NT2/D1 (cell line): ENCODE measurements around the gene CEP72.
A peak's percentile ranks its signal among the peaks of the same experiment; 100 is the strongest.

ENCODE experiments used
- DNase-seq: peaks from one replicate; pipeline ENCODE4 v3.0.0-alpha.2; 2011; ENCODE audit warnings: low read depth, low spot score
- H3K27me3 ChIP-seq: 2 replicates; pipeline ENCODE4 v1.6.0; 2011; ENCODE audit warnings: mild to moderate bottlenecking; ENCODE audit not compliant: insufficient read length, insufficient read depth
- H3K36me3 ChIP-seq: 2 replicates; pipeline ENCODE4 v1.6.1; 2011; ENCODE audit warnings: mild to moderate bottlenecking, low read length, mixed read lengths; ENCODE audit not compliant: insufficient read depth, insufficient read length
- H3K4me1 ChIP-seq: 2 replicates; pipeline ENCODE4 v1.5.1; 2011; ENCODE audit not compliant: insufficient read depth, insufficient read length
- H3K4me3 ChIP-seq: 2 replicates; pipeline ENCODE4 v1.5.1; 2011; ENCODE audit warnings: low read depth; ENCODE audit not compliant: insufficient read length
- H3K9ac ChIP-seq: 2 replicates; pipeline ENCODE4 v1.6.0; 2011; ENCODE audit warnings: low read depth; ENCODE audit not compliant: insufficient read length
- H3K9me3 ChIP-seq: 2 replicates; pipeline ENCODE4 v1.5.1; 2011; ENCODE audit warnings: mild to moderate bottlenecking, low read length; ENCODE audit not compliant: insufficient read depth
- SUZ12 ChIP-seq: IDR thresholded peaks from 2 replicates; pipeline ENCODE4 v1.6.1; 2011; ENCODE audit not compliant: insufficient read length, insufficient read depth; ENCODE audit errors: extremely low read depth
- YY1 ChIP-seq: IDR thresholded peaks from 2 replicates; pipeline ENCODE4 v1.6.1; 2011; ENCODE audit not compliant: insufficient read length, insufficient read depth
- ZNF274 ChIP-seq: IDR thresholded peaks from 2 replicates; pipeline ENCODE4 v1.6.1; 2011; ENCODE audit warnings: mild to moderate bottlenecking, low read depth, low read length

CEP72 gene

DNA sequence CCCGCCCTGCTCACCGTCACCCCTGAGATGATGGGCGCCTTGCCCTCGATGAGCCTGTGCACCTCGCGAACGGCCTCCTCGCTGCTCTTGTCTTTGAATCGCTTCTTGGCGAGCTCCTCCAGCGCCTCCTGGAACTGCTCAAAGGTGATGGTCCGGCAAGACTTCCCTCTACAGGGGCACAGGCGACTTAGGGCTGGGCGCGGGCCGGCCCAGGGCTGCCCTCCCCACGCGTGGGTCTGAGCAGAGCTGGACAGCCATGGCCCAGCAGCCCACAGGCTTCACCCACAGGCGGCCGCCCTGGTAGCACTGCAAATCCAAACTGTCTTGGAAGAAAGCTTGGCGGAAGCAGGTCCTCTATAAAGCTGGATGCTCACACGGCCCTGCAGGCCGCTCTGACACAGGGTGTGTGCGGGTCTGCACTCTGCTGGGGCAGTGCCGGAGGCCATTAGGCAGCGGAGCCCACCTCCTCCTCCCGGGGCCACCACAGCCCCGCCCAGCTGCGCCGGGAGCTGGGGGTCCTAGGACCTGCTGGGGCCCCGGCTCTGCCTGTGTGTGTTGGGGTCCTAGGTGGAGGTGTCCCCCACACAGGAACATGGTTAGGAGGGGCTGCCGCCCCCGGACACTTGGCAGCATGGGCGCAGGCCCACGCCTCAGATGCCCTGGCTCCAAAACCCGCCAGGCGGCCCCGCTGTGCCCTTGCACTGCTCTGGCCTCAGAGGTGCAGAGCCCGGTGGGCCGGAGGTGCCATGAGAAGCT is 54.0 kb downstream of the CEP72 start:
- no peak overlapping the region for H3K9ac ChIP-seq
- no peak for TF ChIP-seq ZNF274
- no peak for TF ChIP-seq SUZ12
- no peak for TF ChIP-seq YY1
- peaks cover 63% of the 10 kb centered on the region for H3K36me3 ChIP-seq
- no peak overlapping the region for H3K4me3 ChIP-seq
- no peak for DNase-seq
- no peaks in the 10 kb centered on the region for H3K27me3 ChIP-seq
- no peaks in the 10 kb centered on the region for H3K9me3 ChIP-seq
- peaks cover 5% of the 10 kb centered on the region for H3K4me1 ChIP-seq

DNA sequence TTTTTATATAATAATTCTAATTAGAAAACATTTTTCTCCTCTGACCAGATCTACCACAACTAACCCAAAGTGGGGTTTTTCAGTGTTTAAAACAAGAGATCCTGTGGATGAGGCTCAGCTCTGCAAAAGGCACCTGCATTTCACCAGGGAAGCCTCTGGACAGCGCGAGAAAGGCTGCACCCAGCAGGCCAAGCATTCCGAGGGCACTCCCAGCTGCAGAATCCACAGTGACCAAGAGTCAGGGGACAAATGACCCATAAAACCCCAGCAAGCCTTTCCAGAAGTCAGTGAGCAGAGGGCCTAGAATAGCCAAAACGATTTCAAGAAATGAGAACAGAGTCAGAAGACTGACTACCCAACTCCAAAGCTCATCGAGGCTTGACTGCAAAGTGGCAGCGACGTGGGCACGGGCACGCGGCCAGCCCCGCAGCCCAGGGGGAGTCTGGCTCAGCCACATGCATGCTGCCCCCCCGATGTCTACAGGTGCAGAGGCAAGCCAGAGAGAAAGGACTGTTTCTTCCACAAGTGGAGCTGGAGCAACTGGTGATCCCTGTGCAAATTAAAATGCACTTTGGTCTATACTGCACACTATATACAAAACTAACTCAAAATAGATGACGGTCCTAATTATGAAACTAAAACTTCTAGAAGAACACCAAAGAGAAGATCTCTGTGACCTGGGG is 54.8 kb downstream of the CEP72 start:
- no peak for DNase-seq
- Histone ChIP-seq H3K9me3 (no peaks in the 10 kb centered on the region), H3K9ac (no peak overlapping the region), H3K36me3 (peaks cover 58% of the 10 kb centered on the region), H3K4me3 (no peak overlapping the region), H3K4me1 (peaks cover 8% of the 10 kb centered on the region), H3K27me3 (no peaks in the 10 kb centered on the region)
- TF ChIP-seq ZNF274 (no peak), SUZ12 (no peak), YY1 (no peak)

DNA sequence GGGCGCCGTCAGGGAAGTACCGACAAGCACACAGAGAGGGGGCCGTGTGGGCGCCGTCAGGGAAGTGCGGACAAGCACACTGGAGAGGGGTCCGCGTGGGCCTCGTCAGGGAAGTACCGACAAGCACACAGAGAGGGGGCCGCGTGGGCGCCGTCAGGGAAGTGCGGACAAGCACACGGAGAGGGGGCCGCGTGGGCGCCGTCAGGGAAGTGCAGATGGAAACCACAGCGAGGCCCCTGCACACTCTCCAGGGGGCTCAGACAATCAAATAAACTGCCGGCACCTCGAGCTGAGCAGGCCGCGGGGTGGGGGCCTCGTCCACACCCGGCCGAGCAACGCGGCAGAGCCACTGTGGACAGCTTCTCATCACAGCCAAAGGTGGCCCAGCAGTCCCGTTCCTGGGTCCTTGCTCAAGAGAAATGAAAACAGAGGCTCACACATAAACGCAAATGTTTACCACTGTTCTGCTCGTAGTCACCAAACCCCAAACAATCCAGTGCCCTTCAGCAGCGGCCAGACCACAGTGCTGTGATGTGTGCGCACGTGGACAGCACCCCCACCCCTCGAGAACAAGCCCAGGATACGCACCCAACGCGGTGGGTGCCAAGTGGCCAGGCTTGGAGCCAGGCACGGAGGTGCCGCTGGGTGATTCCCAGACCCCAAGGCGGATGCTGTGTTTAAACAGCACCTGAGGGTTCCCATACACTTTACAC is 56.3 kb downstream of the CEP72 start:
- TF ChIP-seq SUZ12, result no peak
- TF ChIP-seq YY1, result no peak
- TF ChIP-seq ZNF274, result no peak
- H3K36me3 ChIP-seq, result peaks cover 46% of the 10 kb centered on the region
- H3K9ac ChIP-seq, result no peak overlapping the region
- no peak overlapping the region for H3K4me3 ChIP-seq
- H3K4me1 ChIP-seq, result peaks cover 10% of the 10 kb centered on the region
- DNase-seq, result no peak
- H3K9me3 ChIP-seq, result no peaks in the 10 kb centered on the region
- no peaks in the 10 kb centered on the region for H3K27me3 ChIP-seq

DNA sequence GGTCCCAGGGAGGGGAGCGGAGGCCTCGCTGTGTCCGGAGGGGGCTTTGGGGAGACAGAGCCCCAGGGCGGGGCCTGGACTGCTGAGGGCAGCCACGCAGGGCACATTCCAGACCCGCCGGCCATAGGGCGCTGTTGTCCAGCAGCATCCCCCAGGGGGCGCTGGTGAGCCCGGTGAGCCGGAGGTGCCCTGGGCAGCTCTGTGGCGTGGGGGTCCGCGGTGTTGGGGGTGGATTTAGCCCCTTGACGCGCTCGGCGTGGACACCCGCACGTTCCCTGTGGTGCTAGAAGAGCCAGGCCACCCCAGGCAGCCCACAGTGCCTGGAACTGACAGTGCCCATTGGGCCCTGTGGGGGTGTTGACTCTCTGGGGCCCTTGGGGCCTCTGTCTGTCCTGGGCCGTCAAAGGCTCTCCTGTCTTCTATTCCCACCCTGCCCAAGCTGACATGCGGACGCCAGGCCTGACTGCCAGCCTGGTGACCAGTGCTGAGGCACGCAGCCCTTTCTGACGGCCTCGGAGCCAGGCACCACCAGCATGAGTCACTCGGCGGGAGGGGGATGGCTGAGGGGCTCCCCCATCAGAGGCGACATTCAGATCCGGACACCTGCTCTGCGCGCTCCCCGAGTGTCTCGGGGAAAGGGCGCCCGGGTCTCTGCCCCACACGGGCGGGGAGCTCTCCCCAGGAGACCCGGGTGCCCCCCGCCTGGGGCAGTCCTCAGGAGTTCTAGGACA is 57.1 kb downstream of the CEP72 start:
- DNase-seq, result no peak
- no peaks in the 10 kb centered on the region for H3K9me3 ChIP-seq
- peaks cover 15% of the 10 kb centered on the region for H3K4me1 ChIP-seq
- peaks cover 37% of the 10 kb centered on the region for H3K36me3 ChIP-seq
- H3K9ac ChIP-seq, result peak overlapping the region; percentile 21
- H3K27me3 ChIP-seq, result no peaks in the 10 kb centered on the region
- no peak for TF ChIP-seq YY1
- no peak for TF ChIP-seq ZNF274
- TF ChIP-seq SUZ12, result no peak
- no peak overlapping the region for H3K4me3 ChIP-seq

DNA sequence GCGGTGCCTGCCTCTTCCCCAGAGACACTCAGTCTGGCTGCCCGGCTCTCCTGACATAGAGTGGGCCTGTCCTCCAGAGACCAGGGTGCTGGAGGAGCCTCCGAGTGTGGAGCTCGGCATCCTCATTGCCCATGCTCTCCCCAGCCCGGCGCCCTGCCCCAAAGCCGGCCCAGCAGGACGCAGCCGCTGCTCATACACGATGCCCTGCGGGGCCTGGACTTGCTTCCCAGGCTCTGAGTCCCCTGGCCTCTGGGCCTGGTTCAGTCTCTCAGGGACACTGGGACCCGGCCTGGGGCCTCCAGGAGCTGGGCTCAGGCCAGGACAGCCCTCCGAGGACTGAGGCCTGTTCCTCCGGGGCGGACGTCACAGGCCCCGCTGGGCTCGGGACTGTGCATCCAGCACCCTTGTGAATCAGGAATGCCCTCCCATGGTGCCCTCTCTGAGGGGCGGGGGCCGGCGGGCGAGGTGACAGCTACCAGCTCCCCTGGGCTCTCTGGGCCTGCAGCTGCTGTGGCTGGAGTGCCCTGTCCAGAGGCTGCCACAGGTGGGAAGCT is 57.8 kb downstream of the CEP72 start:
- Histone ChIP-seq H3K36me3 (peaks cover 31% of the 10 kb centered on the region), H3K9ac (no peak overlapping the region), H3K4me3 (no peak overlapping the region), H3K4me1 (peaks cover 18% of the 10 kb centered on the region), H3K27me3 (no peaks in the 10 kb centered on the region), H3K9me3 (no peaks in the 10 kb centered on the region)
- DNase-seq, result no peak
- TF ChIP-seq YY1, result no peak
- no peak for TF ChIP-seq SUZ12
- no peak for TF ChIP-seq ZNF274

DNA sequence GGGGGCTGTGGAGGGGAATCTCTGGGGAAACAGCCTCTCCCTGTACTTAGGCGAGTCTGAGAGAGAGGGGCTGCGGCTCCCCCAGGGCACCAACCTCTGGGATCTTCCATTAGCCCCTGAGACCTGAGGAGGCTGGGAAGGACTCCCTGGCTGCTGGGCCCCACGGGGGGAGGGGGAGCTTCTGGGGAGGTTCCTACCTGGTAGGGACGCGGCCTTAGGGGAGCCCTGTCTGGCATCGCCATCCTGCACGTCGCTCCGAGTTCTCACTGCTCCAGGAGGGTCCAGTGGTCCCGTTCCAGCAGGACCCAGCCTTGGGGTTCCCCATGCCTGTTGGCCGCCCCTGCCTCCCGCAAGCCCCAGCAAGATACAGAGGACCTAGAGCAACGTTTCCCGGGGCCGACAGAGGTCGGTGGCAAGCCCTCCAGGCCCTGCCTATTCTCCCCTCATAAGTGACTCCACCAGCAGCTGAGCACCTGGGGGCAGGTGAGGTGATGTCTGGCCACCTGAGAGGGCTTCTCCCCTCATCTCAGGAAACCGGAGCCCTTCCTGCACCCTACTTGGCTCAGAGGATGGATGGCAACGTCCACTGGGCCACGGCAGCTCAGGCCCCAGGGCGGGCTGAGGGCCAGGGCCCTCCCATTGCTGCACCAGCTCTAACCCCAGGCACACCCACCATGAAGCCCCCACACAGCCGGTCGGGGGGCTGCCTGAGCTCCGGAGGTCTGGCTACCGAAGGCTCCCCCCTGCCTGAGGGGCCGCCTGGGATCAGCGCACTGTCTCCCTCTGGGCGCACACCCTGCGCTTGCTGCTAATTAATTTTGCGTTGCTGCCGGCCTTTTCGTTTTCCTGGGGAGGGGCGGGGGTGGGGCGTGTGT is 58.5 kb downstream of the CEP72 start:
- no peaks in the 10 kb centered on the region for H3K9me3 ChIP-seq
- no peak for TF ChIP-seq ZNF274
- no peak for TF ChIP-seq YY1
- TF ChIP-seq SUZ12, result no peak
- H3K9ac ChIP-seq, result peak overlapping the region; percentile 32
- no peak overlapping the region for H3K4me3 ChIP-seq
- peaks cover 26% of the 10 kb centered on the region for H3K36me3 ChIP-seq
- peaks cover 18% of the 10 kb centered on the region for H3K4me1 ChIP-seq
- H3K27me3 ChIP-seq, result no peaks in the 10 kb centered on the region
- DNase-seq, result no peak
